Activated naive CD4-positive, alpha-beta T cell treated with anti-CD3 and anti-CD28 coated beads for 36 hours (primary cell): ENCODE measurements around the gene BTN1A1. TPM values are rescaled to one million over a fixed set of nuclear protein-coding genes. Genes with fewer than 3 reads are reported as not detected.
"Not testable (repeated sequence)": the region's sequence is repeated elsewhere in the genome, so short reads cannot be mapped to it uniquely, and the experiment has no call there.

Experiments
- CTCF ChIA-PET: fragments of 350-600 bp; sonication (Branson Sonifier 250); formaldehyde crosslinking; loops from one replicate; lab custom pipeline; 2021; ENCODE audit warnings: antibody characterized with exemption; lab: Charles Lee
- DNase-seq: peaks from one replicate; pipeline ENCODE4 v3.0.0-alpha.2; 2020
- H3K27ac Mint-ChIP-seq: one replicate; pipeline ENCODE4 v1.8.0; 2021; ENCODE audit warnings: mild to moderate bottlenecking, mixed read lengths
- H3K27me3 Mint-ChIP-seq: one replicate; pipeline ENCODE4 v1.8.0; 2021; ENCODE audit warnings: low read depth, mixed read lengths
- H3K36me3 Mint-ChIP-seq: one replicate; pipeline ENCODE4 v1.8.0; 2021; ENCODE audit warnings: low read depth, mixed read lengths
- H3K4me1 Mint-ChIP-seq: one replicate; pipeline ENCODE4 v1.8.0; 2021; ENCODE audit warnings: low read depth, mixed read lengths
- H3K4me3 Mint-ChIP-seq: one replicate; pipeline ENCODE4 v1.8.0; 2021; ENCODE audit warnings: mild to moderate bottlenecking, moderate library complexity, mixed read lengths
- H3K9me3 Mint-ChIP-seq: one replicate; pipeline ENCODE4 v1.8.0; 2021; ENCODE audit warnings: mixed read lengths
- intact Hi-C: fragments of 100-400 bp; cut with micrococcal nuclease; formaldehyde crosslinking; loops from one replicate; pipeline ENCODE4 v1.15.1; 2023
- total RNA-seq, 2 experiments: library from RNA; stranded (reverse); gene quantifications; one replicate each; pipeline ENCODE4 v1.2.3, GENCODE V29; 2021

BTN1A1 gene
- total RNA-seq, 2 experiments from 2014 or later = 0.07 to 0.10 TPM

DNA sequence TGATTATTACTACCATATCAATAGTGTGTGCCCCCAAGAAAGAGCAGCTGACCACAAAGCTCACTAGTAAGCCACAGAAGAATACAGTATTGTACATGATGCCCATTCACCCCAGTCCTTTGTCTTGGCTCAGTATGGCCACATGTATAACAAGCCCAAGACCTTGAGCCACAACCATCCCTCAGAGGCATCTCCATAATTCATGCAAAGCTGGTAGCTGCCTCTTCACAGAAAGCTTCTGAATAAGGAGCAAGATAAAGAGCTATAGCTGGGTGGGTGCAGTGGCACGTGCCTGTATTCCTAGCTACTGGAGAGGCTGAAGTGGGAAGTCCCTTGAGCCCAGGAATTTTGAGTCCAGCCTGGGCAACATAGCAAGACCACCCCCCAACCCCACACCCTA is 4.8 kb upstream of the BTN1A1 start:
- Mint-ChIP-seq H3K4me3 (no peak overlapping the region), H3K9me3 (no peaks in the 10 kb centered on the region), H3K4me1 (peaks cover 6% of the 10 kb centered on the region), H3K27me3 (peaks cover 2% of the 10 kb centered on the region), H3K36me3 (no peaks in the 10 kb centered on the region), H3K27ac (no peak overlapping the region)
- intact Hi-C loops = no loop called here
- DNase-seq = no peak
- CTCF ChIA-PET = interaction anchor here (1.1 to 1.3 kb wide), 2 partner anchors 8 to 10 kb away, joined by 3 read pairs; no protein-coding TSS in a partner anchor

DNA sequence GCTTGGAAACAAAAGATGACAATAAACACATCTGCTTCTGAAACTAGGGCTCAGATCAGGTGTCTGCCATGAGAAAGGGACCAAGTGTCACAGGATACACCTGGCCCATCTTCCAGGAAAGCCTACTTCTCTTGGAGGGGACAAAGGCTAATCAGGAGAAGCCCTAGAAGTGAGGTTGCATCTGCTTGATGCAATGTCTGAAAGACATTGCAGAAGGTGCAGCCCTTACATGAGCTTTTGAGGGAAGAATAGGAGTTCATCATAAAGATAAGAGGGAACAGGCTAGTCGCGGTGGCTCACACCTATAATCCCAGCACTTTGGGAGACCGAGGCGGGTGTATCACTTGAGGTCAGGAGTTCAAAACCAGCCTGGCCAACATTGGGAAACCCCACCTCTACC is 2.5 kb upstream of the BTN1A1 start:
- Mint-ChIP-seq H3K36me3 (no peaks in the 10 kb centered on the region), H3K9me3 (no peaks in the 10 kb centered on the region), H3K27ac (no peak overlapping the region), H3K27me3 (peaks cover 16% of the 10 kb centered on the region), H3K4me1 (peaks cover 20% of the 10 kb centered on the region), H3K4me3 (no peak overlapping the region)
- intact Hi-C loops = no loop called here
- CTCF ChIA-PET = interaction anchor here (0.6 to 0.8 kb wide), 2 partner anchors 10 to 89 kb away, joined by 3 read pairs; no protein-coding TSS in a partner anchor
- no peak for DNase-seq

DNA sequence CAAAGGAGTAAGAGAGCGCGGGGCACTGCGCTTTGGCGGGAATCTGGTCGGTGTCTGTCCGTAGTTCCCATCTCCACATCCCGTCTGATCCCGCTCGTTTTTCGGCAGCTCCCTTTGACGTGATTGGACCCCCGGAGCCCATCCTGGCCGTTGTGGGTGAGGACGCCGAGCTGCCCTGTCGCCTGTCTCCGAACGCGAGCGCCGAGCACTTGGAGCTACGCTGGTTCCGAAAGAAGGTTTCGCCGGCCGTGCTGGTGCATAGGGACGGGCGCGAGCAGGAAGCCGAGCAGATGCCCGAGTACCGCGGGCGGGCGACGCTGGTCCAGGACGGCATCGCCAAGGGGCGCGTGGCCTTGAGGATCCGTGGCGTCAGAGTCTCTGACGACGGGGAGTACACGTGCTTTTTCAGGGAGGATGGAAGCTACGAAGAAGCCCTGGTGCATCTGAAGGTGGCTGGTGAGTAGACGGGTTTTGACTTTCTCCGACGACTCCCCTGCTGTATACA is 1.4 kb downstream of the BTN1A1 start:
- Mint-ChIP-seq H3K4me1 (peaks cover 17% of the 10 kb centered on the region), H3K36me3 (no peaks in the 10 kb centered on the region), H3K4me3 (peak overlapping the region; percentile 73), H3K27me3 (peaks cover 32% of the 10 kb centered on the region), H3K9me3 (no peaks in the 10 kb centered on the region), H3K27ac (no peak overlapping the region)
- intact Hi-C loops = no loop called here
- DNase-seq = peak; percentile 56
- CTCF ChIA-PET = interaction anchor here (0.7 to 2.1 kb wide), 5 partner anchors 10 to 81 kb away, joined by 3 to 6 read pairs (median 4); no protein-coding TSS in a partner anchor

DNA sequence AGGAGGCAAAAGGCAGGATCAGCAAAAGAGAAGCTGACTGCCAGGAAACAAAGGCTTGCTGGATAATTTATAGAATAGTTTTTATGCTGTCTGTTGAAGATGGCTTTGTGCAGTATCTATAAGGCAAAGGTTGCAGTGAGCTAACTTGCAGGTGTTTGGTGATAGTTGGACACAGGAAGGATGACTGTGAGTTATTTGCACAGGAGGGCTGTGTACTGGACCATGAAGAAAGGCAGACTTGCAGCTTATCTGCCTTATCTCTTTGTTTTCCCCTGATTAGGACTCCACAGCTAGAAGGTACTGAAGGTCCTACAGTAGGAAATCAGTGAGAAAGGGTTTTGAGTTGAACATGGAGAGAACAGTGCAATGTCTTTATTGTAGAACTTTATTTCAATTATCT is 2.1 kb downstream of the BTN1A1 start:
- no peak overlapping the region for H3K27ac Mint-ChIP-seq
- peak overlapping the region; percentile 73 for H3K4me3 Mint-ChIP-seq
- H3K27me3 Mint-ChIP-seq = peaks cover 32% of the 10 kb centered on the region
- intact Hi-C loops = no loop called here
- H3K4me1 Mint-ChIP-seq = peaks cover 17% of the 10 kb centered on the region
- no peak for DNase-seq
- CTCF ChIA-PET = interaction anchor here (0.8 to 2.1 kb wide), 3 partner anchors 12 to 161 kb away, joined by 3 to 6 read pairs (median 4); no protein-coding TSS in a partner anchor
- no peaks in the 10 kb centered on the region for H3K9me3 Mint-ChIP-seq
- no peaks in the 10 kb centered on the region for H3K36me3 Mint-ChIP-seq

DNA sequence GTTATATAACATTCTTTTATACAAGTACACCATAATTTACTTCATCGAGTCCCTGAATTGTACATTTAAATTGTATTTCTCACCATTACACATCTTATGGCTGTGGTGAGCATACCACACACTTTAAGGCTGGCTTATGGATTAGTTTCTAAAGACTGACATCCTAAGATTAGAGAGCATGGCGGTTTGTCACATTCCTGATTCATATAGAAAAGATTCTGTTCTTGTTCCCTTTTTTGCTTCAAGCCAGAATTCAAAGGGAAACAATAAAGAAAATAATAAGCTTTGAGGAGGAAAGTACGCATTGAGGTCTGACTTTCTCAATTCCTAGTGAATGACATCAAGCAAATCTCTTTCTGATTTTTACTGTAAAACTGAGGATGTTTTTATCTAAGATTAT is 2.5 kb downstream of the BTN1A1 start:
- H3K36me3 Mint-ChIP-seq = no peaks in the 10 kb centered on the region
- intact Hi-C loops = no loop called here
- no peak overlapping the region for H3K27ac Mint-ChIP-seq
- H3K27me3 Mint-ChIP-seq = peaks cover 32% of the 10 kb centered on the region
- no peaks in the 10 kb centered on the region for H3K9me3 Mint-ChIP-seq
- no peak overlapping the region for H3K4me3 Mint-ChIP-seq
- CTCF ChIA-PET = interaction anchor here (0.5 to 2.1 kb wide), 3 partner anchors 13 to 162 kb away, joined by 3 to 6 read pairs (median 3); no protein-coding TSS in a partner anchor
- peaks cover 17% of the 10 kb centered on the region for H3K4me1 Mint-ChIP-seq
- no peak for DNase-seq

DNA sequence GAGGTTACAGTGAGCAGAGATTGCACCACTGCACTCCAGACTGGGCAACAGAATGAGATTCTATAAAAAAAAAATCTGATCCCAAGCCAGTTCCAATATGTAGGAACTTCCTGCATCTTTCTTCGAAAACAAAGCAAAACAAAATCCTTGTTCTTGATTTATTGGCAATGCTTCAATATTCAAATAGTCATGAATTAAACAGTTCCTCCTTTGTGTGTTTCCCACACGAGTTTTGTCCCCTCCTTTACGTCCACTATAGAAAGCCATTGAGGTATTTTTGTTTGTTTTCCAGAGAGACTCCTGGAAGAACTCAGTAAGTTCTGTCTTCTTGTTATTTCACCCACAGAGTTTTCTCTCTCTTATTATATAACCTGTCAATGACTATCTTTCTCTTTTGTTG is 7.6 kb downstream of the BTN1A1 start:
- no peak overlapping the region for H3K4me3 Mint-ChIP-seq
- H3K27me3 Mint-ChIP-seq = peaks cover 15% of the 10 kb centered on the region
- no peaks in the 10 kb centered on the region for H3K9me3 Mint-ChIP-seq
- intact Hi-C loops = no loop called here
- no peak overlapping the region for H3K27ac Mint-ChIP-seq
- no peak for DNase-seq
- CTCF ChIA-PET = no interaction called here
- no peaks in the 10 kb centered on the region for H3K4me1 Mint-ChIP-seq
- H3K36me3 Mint-ChIP-seq = no peaks in the 10 kb centered on the region

DNA sequence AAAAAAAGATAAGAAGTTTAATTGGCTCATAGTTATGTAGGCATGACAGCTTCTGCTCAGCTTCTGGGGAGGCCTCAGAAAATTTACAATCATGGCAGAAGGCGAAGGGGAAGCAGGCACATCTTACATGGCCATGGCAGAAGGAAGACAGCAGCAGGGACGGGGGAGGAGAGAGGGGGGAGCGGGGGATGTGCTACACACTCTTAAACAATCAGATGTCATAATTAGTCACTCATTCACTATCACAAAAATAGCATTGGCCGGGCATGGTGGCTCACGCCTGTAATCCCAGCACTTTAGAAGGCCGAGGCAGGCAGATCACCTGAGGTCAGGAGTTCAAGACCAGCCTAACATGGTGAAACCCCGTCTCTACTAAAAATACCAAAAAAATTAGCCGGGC is 10.9 kb downstream of the BTN1A1 start:
- intact Hi-C loops, H3K27ac Mint-ChIP-seq, H3K4me3 Mint-ChIP-seq, H3K9me3 Mint-ChIP-seq, H3K4me1 Mint-ChIP-seq, DNase-seq, CTCF ChIA-PET, H3K27me3 Mint-ChIP-seq, H3K36me3 Mint-ChIP-seq: not testable (repeated sequence)

DNA sequence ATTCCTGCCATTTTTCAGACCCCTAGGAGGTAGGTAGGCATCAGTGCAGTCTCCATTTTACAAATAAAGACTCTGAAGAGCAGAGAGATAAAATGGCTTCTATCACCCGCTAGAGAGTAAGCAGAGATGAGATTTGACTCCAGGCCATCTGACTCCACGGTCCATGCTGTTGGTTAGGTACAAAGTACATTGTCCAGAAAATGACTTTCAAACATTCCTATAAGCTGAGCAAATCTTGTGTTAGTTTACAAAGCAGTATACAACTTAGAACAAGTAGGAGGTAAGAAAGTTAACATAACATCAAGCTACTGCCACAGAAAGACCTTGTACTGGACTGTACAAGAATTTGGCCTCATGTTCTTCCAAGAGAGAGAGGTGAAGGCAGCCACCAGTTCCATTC is 14.9 kb downstream of the BTN1A1 start:
- DNase-seq = no peak
- intact Hi-C loops = no loop called here
- Mint-ChIP-seq H3K27ac (no peak overlapping the region), H3K27me3 (no peaks in the 10 kb centered on the region), H3K4me3 (no peak overlapping the region), H3K36me3 (no peaks in the 10 kb centered on the region), H3K4me1 (peaks cover 2% of the 10 kb centered on the region), H3K9me3 (no peaks in the 10 kb centered on the region)
- CTCF ChIA-PET = no interaction called here

DNA sequence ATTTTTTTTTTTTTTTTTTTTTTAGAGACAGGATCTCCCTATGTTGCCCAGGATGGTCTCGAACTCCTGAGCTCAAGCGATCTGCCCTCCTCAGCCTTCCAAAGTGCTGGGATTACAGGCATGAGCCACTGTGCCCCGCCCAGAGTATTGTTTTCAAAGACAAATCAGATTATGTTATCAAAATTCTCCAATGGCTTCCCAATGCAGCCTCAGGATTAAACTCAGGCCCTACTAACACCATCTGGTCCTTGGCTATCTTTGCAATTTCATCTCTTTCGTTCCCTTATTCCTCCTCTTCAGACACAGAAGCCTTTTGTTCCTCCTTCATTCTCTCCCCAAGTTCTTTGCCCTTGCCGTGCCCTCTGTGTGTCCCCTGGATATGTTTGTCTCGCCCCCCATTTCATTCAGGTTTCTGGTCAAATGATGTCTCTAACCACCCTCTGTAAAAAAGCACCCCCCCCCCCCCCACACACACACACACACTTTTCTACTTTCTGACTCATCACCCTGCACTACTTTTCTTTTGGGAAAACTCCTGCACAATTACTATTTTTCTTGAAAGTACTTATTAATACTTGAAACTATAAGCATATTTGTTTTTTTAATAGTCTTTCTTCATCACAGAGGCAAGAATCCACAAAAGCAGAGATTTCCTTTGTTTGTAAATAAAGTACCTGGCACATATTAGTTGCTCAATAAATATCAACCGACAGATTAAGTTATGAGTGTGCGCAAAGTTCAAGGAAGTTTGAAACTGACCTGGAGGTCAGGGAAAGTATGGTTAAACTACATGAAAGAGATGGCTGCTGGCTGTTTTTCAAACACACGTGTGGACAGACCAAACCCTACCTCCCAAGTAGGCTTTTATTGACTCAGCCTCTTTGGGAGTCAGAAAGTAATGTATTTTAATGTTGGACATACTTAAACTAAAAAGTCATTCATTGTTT is 16.7 kb downstream of the BTN1A1 start:
- no peak overlapping the region for H3K27ac Mint-ChIP-seq
- intact Hi-C loops = no loop called here
- DNase-seq = no peak
- H3K4me3 Mint-ChIP-seq = no peak overlapping the region
- H3K27me3 Mint-ChIP-seq = peaks cover 2% of the 10 kb centered on the region
- CTCF ChIA-PET = no interaction called here
- peaks cover 12% of the 10 kb centered on the region for H3K4me1 Mint-ChIP-seq
- no peaks in the 10 kb centered on the region for H3K9me3 Mint-ChIP-seq
- H3K36me3 Mint-ChIP-seq = no peaks in the 10 kb centered on the region

DNA sequence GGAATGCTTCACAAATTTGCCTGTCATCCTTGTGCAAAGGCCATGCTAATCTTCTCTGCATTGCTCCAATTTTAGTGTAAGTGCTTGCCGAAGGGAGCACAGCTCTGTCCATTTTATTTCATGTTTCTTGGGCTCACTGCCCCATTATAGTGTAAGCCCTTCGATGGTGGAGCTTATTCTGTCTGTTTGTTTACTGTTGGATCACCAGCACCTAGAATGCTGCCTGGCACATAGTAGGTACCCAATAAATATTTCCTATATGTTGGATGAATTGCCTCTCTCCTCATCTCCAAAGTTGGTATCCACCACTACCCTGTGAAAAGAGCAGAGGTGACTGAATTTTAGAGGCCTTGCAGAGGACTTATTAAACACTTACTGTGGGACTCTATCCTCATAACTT is 19.3 kb downstream of the BTN1A1 start:
- no peak overlapping the region for H3K27ac Mint-ChIP-seq
- H3K4me1 Mint-ChIP-seq = peaks cover 27% of the 10 kb centered on the region
- intact Hi-C loops = no loop called here
- DNase-seq = no peak
- H3K36me3 Mint-ChIP-seq = no peaks in the 10 kb centered on the region
- CTCF ChIA-PET = interaction anchor here (1.0 kb wide), 1 partner anchor 178 kb away, joined by 3 read pairs; no protein-coding TSS in a partner anchor
- no peak overlapping the region for H3K4me3 Mint-ChIP-seq
- H3K9me3 Mint-ChIP-seq = no peaks in the 10 kb centered on the region
- peaks cover 2% of the 10 kb centered on the region for H3K27me3 Mint-ChIP-seq

DNA sequence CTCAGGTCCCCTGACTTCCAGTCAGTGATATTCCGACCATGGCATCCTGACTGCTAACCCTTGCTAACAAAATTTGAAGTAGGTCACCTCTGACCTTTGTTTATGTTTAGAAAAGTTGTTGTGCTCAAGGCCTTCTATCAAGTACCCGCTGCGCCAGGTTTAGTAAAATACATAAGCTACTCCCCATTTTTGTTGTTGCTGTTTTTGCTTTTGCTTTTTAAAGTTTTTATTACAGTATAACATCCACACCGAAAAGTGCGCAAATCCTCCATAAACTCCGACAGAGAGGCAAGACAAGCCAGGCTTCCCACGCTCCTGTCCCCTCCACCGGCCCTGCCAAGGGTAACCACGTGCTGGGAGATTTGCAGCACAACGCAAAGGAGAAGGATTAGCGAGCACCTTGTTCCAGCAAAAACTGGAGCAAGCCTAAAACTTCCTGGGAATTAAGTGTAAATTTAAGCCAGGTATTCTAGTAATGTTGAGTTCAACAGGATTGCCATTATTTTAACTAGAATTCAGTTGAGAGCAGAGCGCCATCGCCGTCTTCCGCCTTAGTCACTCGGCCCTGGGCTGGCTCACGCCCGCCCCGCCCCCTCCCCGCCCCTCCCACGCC is 20.2 kb downstream of the BTN1A1 start:
- peak overlapping the region; percentile 77 for H3K27ac Mint-ChIP-seq
- DNase-seq = no peak
- CTCF ChIA-PET = interaction anchor here (0.5 to 1.0 kb wide), 2 partner anchors 17 to 179 kb away, joined by 3 read pairs; no protein-coding TSS in a partner anchor
- H3K27me3 Mint-ChIP-seq = peaks cover 2% of the 10 kb centered on the region
- H3K9me3 Mint-ChIP-seq = no peaks in the 10 kb centered on the region
- peak overlapping the region; percentile 76 for H3K4me3 Mint-ChIP-seq
- no peaks in the 10 kb centered on the region for H3K36me3 Mint-ChIP-seq
- intact Hi-C loops = loop anchor here (5.0 kb wide), 1 partner anchor 78 kb away; the partner anchor contains the start of gene BTN3A3
- peaks cover 27% of the 10 kb centered on the region for H3K4me1 Mint-ChIP-seq
